Astrocyte of the hippocampus (primary cell): ENCODE measurements around the gene CLASP2.

Source experiments
- DNase-seq: peaks from one replicate; pipeline ENCODE4 v3.0.0; 2011; ENCODE audit warnings: low read depth, low spot score

The CLASP2 gene

GRCh38 chr3:33636125-33636850 lies 81.8 kb downstream of the CLASP2 start:
- peak; percentile 71 for DNase-seq

DNA sequence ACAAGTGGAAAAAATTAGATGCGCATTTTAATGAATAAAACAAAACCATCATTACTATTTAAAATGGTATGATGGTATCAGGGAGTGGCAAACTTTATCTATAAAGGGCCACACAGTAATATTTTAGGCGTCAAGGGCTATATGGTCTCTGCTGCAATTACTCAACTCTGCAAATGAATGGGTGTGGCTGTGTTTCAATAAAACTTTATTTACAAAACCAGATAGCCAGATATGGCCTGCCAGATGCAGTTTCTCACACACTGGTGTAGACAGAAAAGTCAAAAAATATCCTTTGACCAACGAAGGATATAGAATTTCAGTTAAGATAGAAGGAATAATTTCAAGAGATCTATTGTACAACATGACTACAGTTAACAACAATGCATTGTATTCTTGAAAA lies 83.8 kb downstream of the CLASP2 start:
- DNase-seq: no peak

- DNase-seq: no peak
These were observed 88.8 kb downstream of the CLASP2 start for GRCh38 chr3:33629219-33629618.

GRCh38 chr3:33624756-33625155 lies 93.3 kb downstream of the CLASP2 start:
- DNase-seq: no peak

DNA sequence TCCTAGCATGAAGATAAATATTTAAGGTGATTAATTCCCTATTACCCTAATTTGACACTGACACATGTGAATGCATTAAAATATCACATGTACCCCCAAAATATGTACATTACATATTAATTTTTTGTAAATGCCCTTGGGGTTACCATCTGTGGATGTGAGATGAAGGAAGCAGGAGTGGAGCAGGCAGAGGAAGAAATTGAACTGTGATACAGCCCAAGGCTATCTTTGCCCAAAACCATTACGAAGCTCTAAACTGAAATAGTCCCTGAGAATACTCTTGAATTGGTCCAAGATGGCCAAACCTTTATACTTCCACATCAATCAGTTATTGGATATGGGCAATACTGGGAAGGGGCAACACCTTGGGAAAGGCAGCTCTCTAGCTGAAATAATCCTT lies 105.0 kb downstream of the CLASP2 start:
- no peak for DNase-seq

DNA sequence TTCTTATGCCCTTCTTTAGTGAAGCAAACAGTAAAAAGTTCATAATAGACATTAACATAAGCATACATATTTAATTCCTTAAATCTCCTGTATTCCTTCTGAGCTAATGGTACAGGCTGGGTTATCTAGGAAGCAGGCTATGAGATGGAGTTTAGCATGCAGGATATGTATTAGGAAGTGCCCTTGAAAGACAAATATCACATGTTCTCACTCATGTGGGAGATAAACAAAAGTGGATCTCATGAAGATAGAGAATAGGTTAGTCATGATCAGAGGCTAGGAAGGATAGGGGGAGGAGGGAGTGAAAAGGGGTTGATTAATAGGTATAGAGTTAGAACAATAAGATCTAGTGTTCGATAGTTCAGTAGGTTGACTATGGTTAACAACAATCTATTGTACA lies 105.4 kb downstream of the CLASP2 start:
- DNase-seq: no peak

DNA sequence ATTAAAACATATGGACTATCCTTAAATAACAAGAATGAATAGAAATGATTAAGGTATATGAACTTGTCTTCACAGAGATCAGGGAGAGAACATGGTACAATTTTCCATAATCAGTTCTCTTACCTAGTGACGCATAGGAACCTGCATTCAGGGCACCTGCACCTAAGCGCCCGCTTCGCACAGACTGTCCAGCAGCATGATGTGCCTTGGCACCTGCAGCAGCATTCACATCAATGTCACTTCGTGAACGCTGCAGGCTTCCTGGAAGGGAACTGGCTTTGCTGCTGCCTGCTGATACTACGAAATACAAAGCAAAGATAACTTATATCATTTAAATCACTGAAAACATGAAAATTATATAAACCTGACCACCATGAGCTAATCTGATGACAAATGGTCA lies 115.2 kb downstream of the CLASP2 start:
- DNase-seq: no peak

DNA sequence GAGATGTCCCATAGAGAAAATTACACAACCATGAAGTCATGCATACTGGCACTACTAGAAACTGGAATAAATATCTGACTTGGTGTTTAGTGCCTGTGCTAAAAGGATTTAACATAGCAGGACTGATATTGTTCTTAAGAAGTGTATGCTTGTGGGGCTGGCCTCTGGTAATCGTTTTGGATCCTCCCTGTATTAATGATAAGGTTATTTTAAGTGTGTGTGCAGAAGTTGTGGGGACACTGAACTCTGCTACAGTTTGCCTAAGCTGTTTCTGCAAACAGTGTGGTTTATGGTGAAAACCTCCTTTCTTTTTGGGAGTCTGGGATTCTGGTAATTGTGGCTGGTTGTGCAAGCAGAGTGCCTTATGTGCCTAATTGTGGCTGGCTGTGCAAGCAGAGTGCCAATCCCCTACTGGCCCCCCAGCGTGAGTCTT lies 120.8 kb downstream of the CLASP2 start:
- no peak for DNase-seq

DNA sequence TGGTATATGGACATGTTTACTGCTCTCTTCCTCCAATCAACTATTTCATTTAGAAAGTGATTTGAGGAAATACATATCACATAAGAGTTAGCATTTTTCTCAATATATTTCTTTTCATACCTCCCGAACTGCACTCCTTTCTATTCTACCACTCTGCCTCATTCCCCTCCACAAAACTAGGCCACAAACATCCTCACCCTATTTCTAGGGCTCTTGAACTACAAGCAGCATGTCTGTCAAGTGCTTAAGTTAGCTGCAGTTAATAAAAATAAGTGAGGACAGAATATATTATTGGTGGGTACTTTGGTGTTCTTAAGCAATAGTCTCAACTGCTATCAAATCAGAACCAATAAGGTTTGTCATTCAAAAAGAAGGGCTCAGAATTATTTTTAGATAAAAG lies 125.1 kb downstream of the CLASP2 start:
- no peak for DNase-seq

DNA sequence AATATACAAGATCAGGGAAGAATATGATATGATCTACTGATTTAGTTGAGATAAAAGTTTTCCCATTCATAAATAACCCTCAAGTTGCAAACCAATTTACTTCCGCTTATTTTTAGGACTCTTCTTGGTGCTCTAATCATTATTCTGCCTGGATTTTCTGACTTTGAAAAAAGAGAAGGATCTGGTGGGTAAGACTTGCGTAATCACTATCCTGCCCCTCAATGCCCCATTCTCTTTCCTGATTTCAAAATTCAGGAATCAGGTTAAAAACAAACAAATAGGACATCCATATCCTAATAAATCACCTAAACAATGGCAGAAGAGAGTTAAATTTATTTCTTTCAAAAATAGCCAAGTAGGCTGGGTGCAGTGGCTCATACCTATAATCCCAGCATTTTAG lies 127.5 kb downstream of the CLASP2 start:
- no peak for DNase-seq

DNA sequence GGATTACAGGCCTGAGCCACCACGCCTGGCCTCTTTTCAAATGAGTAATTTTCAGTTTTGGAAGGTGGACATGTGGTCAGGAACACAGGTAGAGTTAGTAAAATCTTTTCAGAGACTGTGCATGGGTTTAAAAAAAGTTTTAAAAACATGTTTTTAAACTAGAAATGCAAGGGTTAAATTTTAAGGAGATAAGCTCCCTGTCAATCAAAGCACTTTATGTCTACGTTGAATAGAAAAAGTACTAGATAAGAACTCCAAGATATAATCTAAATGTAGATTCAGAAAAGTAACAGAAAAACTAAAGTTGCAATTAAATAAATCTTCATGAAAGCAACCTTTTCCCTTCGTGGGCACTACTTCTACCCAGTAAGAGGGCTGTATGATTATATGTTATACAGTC lies 131.7 kb downstream of the CLASP2 start:
- DNase-seq: no peak

- DNase-seq: no peak
These were observed 135.8 kb downstream of the CLASP2 start for GRCh38 chr3:33582234-33582633.

DNA sequence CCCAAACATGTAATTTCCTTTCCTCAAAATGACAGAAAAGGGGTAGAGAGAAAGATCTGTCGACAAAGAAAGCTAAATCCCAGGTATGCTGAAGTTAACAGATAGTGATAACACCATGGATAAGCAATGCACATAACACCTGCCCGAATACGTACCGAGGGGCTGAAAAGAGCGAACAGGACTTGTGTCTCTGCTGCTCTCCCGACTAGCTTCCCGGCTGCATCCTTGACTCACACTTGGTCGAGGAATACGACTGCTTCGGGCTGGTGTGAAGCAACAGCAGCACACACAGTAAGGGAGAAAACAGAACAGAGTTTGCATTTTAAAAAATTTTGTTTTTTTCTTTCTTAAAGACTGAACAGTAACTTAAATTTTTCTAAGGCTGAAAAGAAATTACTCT lies 136.4 kb downstream of the CLASP2 start:
- no peak for DNase-seq

DNA sequence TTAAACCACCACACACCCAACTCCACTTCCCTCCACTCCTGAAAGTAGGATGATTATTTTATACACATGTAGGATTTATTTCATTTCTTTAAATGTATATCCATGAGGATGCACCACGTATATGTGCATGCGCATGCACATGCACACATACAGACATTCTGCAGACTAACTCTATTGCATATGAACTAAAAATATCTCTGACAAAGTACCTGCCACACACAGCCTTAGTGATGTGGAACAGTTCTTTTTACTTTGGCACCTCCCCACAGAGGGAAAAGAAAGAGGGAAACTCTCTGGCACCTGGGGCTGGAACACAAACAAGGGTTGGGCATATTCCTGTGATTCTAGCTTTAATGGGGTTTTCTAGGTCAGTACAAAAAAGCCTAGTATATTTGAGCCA lies 138.2 kb downstream of the CLASP2 start:
- DNase-seq: no peak

DNA sequence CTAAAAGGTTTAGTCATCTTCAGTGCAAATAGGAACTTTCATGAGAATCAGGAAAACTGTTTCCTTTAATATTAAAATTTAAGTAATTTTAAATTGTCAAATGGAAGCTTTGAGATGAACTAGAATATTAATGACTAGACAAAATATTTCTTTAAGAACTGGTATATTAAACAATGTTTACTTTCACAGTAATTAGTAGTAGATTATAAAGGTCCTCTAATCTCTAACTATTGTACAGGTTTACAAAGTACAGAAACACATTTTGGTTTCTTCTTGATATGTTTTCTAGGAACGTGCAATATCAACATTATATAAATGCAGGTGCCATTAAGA lies 138.9 kb downstream of the CLASP2 start:
- DNase-seq: no peak

- peak; percentile 61 for DNase-seq
These were observed 139.5 kb downstream of the CLASP2 start for GRCh38 chr3:33578325-33579177.

- DNase-seq: no peak
These were observed 140.5 kb downstream of the CLASP2 start for GRCh38 chr3:33577588-33577987.

DNA sequence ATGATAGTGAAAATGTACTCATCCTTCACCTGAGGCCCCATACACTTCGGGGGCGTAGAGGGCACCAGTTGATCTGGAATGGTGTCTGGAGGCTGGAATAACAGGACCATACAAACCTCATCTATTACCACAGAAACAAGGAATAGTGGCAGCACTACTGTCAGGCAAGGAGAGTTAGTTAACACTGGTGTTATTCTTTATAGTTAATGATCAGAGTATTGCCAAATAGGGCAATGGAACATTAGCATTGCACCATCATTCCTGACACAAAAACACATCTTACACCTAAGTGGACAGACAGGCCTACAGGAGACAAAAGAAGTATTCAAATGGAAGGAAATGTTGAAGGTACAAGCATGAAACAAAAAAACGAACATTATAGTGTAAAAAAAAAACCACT lies 140.9 kb downstream of the CLASP2 start:
- DNase-seq: no peak

DNA sequence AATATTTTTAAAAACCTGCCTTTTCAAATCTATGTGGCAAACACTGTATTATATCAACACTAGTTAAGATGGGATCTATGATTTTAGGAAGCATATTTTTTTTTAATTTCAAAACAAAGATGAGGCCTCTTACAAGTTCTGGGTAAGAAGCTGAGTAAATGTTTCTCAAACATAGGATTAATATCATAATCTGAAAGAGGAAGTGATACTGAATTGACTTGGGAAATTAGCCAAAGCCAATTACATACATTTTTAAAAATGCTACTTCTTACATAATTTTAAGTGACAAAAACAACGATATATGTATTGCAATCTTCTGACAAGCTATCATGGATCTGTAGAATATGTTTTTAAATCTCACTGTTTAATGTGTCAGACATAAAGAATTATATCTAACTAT lies 142.7 kb downstream of the CLASP2 start:
- no peak for DNase-seq

DNA sequence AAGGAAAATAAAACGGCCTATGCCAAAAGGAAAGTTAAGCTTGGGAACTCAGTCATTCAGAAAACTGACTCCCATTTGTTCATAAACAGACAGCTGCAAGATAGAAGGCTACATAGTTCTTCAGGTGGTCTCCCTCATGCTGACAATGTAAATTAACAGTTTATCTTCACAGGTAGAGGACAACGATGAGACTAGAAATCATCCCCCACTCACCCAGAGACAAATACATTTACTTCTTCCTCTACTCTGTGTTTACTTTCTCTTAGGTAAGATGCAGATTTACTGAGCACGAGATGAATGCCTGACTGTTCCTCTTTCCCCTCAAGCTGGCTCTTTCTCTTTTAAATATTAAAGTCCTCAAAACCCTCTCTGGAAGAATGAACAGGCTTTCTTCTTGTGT lies 160.2 kb downstream of the CLASP2 start:
- DNase-seq: no peak

GRCh38 chr3:33557279-33557678 lies 160.8 kb downstream of the CLASP2 start:
- no peak for DNase-seq

GRCh38 chr3:33547101-33547500 lies 171.0 kb downstream of the CLASP2 start:
- DNase-seq: no peak

DNA sequence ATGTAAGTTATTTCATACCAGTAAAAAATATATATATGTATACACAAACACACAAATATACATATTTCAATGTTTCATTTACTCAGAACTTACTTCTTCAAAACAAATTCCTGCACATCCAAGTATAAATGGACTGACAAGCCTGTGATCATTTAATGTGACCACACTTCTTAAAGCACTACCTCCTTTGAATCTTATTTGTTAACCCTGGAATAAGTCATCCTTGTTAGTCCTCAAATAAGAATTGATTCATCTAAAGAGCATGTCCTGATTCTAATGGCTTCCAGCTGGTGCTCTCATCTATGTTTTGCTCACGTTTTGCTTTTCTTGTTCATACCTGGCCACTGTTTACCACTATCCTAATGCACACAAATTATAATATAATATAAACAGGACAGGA lies 173.9 kb downstream of the CLASP2 start:
- no peak for DNase-seq
